HG03342 (cell line): ENCODE measurements around the gene PJVK.
"Not testable (repeated sequence)": the region's sequence is repeated elsewhere in the genome, so short reads cannot be mapped to it uniquely, and the experiment has no call there.

Experiments
- ATAC-seq: cut with Tn5 transposase; IDR thresholded peaks from one replicate; pipeline ENCODE4 v1.9.1; 2021; ENCODE audit warnings: mild to moderate bottlenecking, moderate library complexity; ENCODE audit not compliant: unreplicated experiment

Gene PJVK

DNA sequence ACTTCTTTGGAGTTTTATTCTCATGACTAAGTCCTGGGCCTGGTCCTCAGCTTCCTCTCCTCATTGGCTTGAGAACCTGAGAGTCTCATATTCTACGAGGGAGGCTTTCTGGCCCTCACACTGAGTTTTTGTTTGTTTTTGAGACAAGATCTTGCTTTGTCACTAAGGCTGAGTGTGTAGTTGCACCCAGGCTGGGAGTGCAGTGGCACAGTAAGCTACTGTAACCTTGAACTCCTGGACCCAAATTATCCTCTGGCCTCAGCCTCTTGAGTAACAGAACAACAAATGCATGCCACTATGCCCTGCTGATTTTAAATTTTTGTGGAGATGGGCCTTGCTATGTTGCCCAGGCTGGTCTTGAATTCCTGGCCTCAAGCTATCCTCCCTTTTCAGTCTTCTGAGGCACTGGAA is 22.8 kb upstream of the PJVK start:
- no peak for ATAC-seq

DNA sequence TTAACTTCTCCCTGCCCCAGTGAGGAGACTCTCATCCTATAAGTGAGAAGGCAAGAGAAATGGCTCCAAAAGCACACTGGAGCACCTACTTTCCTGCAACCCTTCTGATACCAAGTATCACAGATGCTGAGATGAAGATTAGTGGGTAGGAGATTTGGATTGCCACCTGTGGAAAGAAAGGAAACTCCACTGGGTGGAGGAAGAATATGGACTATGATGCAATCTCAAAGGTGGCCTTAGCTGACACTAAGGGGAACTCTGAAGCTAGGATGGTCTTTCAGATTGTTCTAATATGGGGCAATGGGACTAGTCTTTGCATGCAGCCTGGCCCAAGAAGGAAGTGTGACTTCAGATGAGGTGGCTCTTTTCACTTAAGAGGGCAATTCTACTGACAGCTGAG is 21.8 kb upstream of the PJVK start:
- no peak for ATAC-seq

DNA sequence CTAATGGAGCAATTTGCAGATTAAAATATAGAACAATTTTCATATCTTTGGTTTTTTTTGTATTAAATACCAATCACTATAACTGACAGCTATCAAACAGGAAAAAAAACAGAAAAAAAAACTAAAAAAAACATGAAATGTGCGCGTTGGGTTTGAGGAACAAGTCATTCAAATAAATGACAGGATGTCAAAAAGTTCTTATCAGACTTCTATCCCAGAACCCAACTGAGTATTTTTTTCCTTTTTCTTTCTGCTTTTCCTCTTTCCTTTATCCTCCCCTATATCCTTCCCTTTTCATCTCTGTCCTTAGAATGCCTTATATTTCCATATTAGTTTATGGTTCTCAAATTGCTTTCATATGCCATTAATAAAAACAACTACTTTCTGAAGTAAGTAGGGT is 14.5 kb upstream of the PJVK start:
- ATAC-seq: no peak

DNA sequence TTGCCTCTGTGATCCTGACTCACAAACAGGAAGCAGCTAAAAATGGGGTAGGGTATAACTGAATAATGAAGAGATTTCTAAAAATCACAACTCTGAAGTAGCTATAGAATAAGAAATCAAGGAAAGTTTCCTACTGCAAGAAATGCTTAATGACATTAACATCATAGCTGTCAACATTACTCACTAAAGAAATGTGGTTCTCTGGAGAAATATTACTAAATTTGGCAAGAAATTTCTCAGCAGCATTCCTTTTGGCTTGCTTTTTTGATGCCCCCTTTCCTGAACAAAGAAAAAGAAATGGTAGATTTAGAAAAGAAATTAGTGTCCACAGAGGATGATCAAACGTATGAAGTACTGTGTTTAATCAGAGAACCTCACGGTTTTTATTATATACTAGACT is 9.8 kb upstream of the PJVK start:
- ATAC-seq: no peak

DNA sequence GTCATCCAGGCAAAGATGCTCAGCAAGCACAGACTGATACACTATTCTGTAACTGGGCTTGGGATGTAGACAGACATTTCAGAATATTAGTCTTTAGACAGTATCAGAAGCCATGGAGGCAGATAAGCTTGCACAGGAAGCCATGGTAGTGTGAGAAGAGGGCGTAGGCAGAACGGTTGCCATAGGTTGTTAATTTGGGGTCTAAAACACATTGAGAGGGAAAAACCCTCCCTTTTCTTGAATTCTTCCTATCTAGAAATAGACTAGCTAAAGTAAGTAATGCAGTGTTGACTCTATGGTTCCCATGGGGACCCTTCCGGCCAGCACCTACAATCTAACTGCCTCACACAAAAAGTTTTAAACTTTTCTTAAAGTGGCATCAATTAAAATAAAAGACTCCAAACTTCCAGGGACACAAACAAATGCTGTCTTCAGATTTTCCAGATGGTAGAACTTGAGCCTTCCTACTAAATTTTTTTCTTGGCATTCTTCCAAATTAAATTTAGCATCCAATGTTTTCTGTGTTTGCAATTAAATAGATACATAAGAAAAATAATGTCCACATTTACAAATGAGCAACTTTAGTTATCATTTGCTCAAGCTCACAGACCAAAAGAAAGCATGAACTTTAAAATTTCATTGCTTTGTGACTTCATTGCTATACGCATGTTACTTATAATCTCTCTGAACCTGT is 2.1 kb upstream of the PJVK start:
- no peak for ATAC-seq

DNA sequence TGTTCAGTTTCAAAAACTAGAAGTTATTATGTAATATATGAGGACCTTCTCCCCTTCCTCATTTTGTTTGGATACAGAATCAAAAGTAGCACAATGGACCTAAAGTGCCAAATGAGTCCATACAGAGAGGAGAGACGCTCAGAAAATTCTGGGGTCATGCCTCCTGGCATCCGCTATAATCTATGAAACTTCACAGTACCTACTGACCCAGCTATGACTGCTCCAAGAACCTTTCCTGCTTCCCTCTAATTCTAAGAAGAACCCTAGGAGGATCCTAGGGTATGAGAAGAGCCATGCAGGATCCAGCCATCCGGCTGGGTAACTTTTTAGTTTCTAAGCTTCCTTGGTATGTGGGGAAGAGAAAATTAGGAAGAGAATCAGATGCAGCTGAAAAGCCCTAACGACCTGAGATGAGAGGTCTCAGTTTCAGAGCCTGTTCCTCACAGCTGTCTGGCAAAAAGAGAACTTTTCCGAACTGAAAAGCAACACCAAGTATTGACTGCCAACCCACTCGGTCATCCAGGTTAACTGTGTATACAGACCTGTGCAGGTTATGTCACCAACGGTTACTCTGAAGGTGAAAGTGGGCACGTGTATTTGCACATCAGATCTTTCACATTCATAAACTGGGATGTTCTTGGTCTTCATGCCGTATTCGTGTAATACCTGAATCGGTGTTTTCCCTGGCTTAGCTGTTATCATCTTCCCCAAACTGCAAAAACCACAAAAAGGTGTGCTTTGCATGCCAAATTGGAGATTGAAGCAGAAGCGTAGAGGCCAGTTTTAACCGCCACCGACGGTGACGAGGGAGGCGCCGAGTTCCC is 1.3 kb upstream of the PJVK start:
- peak; percentile 7 for ATAC-seq

DNA sequence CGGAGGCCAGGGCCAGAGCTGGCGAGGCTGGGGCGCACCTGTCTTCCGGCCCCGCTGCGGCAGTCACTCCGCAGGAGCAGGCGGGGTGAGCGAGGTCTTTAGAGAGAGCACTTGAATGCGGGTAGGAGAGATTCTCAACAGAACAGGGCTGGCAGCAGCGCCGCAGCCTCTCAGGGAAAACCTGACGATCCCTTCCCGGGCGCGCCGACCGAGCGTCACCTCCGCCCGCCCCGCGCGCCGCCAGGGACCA is 729 bp upstream of the PJVK start:
- peak; percentile 46 for ATAC-seq

DNA sequence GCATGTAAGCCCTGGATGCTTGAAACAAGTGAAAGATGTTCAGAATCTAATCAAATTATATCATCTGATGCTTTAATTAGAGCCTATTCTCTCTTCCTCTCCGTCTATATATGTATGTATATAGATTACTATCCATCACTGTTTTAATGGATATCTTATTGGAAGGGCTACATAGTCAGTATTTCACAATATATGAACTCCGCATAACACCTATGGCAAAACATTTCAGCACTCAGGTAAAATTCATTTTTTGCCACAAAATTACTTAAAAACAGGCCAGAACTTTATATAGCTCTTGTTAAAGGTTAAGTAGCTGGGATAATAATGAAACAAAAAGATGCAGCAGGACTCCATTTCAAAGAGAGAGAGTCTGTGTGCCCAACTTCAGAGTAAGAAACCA is 1.2 kb downstream of the PJVK start:
- no peak for ATAC-seq

DNA sequence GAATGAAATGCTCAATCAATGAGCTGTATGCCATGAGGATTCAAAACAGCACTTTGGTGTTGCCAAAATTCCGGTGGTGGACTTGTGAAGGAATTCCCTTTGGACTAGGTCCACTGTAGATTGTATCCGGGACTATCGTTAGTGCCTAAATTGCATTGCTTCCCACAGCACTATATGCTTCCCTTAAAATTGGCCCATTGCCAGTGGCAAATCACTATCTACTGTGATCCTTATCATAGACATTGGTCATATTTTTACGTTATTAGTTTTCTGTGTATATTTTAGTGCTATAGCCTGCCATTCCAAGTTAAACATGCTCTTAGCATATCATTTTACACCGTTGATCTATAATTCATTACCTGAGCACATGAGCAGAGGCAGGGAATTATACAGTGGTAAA is 1.7 kb downstream of the PJVK start:
- no peak for ATAC-seq

DNA sequence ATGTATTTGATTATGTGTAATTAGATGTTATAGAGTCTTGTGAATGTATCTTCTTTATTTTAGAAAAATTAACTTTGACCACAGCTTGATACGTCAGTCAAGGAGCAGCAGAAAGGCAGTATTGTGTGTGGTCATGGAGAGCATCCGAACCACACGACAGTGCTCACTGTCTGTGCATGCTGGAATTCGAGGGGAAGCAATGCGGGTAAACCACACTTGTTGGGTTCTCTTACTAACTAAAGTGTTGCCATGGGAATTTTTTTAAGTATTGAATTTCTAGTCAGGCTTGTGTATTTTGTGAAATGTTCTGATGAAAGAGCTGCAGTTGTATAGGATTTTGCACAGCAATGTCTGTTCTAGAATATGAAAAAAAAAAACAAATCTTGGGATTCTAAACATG is 4.8 kb downstream of the PJVK start:
- ATAC-seq: no peak

DNA sequence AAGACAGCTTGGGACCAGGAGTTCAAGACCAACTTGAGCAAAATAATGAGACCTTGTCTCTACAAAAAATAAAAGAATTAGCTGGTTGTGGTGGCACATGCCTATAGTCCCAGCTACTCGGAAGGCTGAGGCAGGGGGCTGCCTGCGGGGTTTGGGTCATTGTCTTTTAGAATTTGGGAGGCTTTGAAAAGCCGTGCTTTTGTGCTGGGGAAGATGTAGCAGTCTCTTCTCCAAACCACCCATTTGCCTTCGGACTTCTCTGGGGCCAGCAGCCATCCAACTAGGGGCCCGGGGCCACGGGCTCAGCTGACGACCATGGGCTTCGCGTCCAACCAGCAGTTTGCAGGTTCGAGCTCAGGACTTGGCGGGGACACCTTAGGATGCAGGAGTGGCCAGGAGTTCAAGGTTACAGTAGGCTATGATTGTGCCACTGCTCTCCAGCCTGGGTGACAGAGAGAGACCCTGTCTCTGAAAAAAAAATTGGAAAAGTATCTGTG is 6.3 kb downstream of the PJVK start:
- no peak for ATAC-seq

DNA sequence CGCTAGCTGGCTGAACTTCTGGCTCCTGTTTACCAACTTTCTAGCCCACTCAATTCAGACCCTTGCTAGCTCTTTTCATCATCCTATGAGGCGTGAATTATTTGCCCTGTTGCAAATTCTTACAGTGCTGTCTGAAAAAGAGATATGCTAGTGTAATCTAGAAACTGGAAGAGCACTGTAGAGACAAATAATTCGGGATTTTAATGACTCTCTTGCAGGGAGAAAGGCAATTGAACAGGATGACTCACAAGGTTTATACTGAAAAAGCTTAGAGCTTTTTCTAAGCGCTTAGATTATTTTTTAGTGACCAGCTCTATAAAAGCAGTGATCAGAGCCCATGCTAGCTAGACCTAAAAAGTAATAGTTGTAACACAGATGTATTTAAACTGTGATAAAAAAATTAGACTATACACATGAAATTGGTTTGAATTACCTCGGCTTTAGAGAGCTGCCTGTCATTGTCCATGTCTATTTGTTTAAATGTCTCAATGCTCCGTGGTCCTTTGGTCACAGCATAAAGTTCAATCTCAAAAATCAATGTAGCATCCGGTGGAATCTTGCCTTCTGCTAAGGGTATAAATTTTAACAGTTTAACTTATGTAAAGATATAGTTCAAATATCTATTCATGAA is 18.2 kb downstream of the PJVK start:
- ATAC-seq: no peak

DNA sequence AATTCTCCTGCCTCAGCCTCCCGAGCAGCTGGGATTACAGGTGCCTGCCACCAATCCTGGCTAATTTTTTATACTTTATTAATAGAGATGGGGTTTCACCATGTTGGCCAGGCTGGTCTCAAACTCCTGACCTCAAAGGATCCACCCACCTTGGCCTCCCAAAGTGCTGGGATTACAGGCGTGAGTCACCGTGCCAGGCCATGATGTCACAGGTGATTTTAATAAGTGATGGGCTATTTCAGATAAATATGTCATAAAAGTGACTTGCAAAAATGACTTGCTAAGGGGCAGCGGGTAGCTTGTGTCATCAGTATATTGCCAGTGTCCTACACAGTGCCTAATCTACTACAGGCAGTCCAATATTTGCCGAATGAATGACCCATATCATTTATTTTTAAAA is 20.1 kb downstream of the PJVK start:
- not testable (repeated sequence) for ATAC-seq

DNA sequence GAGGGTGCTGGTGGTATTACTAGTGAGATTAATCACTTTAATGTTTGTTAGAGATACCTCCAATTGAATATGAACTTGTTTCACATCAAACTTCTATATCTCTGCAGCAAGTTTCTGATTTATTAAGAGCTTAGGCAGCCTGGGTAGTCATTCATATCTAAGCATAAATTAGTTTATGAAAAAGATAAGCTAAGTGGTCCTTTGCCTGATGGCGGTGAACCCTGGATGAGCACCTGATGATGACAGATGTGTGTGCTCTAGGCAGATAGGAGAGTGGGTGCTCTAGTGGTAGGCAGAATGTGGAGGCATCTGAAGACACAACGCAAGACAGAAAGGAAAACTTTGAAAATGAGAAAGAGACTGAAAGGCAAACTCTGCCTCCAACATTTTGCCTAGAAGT is 22.2 kb downstream of the PJVK start:
- no peak for ATAC-seq

DNA sequence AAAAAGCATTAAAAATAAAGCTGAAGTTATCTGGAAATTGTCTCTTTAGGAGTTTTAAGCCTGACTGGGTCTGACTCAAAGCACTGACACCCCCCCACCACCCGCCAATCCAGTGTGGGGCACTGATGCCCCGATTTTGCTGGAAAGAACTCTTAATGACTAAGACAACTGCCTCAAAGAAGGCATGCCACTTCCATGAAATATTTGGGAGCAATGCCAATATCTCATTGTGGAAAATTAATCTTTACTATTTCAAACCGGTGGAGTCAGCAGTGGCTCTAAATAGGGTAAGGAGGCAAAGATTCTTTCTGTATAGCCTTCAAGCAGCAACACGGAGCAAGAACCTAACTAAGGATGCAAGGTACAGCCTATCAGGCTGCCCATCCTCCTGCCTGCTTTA is 22.8 kb downstream of the PJVK start:
- ATAC-seq: no peak

DNA sequence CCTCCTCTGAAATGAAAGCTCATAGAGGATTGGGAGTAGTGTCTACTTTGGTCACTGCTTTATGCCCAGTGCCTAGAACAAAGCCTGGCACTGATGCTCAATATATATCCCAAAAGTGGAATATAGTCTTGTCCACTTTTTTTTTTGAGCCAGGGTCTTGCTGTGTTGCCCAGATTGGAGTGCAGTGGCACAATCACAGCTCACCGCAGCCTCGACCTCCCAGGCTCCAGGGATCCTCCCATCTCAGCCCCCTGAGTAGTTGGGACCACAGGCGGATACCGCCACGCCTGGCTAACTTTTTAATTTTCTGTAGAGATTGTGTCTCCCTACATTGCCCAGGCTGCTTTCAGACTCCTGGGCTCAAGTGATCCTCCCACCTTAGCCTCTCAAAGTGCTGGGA is 23.4 kb downstream of the PJVK start:
- ATAC-seq: no peak

DNA sequence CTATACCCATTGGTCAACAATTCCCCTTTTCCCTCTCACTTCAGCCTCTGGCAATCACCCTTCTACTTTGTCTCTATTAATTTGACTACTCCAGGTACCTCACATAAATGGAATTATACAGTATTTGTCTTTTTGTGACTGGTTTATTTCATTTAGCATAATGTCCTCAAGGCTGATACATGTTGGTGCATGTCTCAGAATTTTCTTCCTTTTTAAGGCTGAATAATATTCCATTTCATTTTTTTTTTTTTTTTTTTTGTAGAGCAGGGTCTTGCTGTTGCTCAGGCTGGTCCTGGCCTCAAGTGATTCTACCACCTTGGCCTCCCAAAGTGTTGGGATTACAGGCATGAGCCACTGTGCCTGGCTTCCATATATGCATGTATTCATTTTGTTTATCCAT is 25.3 kb downstream of the PJVK start:
- ATAC-seq: no peak

DNA sequence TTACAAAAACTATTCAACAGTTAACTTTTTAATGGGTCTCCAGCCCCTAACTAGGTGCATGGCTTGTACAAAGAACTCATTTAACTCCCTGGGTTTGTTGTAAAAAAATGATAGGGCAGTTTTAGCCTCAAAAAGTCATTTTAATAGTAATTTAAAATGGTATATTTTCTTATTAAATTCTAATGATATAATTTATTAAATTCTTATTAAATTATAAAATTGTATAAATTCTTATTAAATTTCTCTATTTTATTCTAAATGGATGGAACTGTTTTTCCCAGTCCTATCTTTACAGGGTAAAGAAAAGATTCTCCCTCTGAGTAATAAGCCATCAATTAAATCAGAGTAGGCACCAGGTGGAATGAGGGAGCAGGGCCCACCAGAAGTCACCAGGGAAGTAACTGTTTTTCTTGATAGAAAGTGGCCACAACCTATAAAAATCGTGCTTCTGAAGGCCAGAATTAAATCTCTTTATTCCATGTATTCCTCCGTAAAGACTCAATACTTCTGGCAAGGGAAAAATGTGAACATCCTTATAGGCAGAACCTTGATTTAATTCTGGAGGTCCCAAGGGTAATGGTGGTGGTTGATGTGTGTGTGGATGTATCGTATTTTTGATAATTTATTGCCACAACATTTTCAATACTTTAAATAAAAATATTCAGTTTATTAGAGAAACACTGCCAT is 26.4 kb downstream of the PJVK start:
- ATAC-seq: no peak

DNA sequence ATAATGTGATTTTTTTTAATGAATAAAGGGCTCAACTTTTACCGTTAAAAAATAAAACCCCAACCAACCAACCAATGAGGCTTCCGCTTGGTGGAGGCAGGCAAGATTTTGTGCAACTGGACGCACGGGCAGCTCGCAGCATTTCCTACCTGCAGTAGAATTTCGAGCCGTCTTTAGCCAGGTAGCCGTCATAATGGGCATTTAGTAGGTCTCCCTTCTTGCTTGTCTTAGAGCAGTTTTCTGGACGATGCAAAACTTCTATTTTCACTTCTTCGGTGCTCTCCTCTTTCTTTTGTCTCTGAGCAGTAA is 26.9 kb downstream of the PJVK start:
- ATAC-seq: no peak

DNA sequence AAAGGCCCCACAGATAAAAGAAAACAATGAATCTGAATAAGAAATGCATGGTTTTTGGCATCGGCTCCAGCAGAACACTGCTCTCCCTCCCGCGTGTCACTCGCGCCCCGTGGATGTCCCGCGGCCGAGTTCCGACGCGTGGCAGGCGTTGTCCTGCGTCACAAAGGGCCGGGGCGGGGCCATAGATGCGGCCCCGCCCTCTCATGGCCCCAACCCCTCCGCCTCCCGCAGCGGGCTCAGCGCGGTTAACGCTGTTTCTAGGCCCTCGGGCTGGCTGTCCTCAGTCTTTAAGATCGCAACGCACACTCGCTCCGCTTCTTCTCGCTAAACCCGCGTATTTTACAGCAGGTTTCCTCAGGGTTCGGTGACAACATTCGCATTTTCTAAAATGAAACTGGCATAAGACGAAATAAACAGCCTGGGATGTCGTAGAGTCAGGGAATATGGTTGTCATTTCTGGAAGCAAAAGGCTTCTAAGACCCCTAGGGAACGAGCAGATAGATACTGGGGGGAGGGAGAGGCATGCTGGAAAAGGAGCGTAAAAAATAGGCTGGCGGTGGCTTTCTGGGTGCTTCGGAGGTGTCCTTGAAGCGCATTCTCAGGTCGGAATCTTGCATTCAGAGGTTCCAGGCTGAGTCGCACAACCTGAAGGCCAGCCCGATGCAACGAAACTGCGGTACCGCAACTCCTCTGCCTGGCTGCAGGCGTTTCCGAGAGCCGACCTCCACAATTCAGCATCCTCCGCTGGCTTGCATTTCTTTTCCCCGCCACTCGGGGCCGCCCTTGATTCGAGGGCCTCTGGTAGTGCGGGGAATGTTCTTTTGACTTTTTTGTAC is 27.5 kb downstream of the PJVK start, which contains the start of gene FKBP7:
TSS of gene FKBP7 (minus strand) at position 162 of the 836 bp plus-strand sequence. CDS start at position 61, 101 bp downstream.
- ATAC-seq: peak; percentile 50

DNA sequence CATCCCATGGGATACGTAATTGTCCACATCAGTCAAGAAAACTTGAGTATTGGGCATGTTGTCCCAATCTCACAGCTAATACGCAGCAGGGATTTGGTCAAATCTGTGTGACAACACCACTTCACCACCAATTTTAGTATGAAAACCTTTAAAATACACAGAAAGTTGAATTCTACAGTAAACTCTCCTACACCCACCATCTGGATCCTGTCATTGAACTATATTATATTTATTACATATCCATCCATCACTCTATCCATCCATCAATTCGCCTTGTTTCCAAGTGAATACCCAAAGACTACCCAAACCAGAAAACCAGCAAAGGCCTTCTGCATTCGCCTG is 28.1 kb downstream of the PJVK start:
- ATAC-seq: no peak
